BJ (cell line): ENCODE data around the gene FAM114A1. TPM values are rescaled to one million over a fixed set of nuclear protein-coding genes. Genes with fewer than 3 reads are reported as not detected.

Experiments used
- CTCF ChIA-PET: fragments of 350-600 bp; formaldehyde crosslinking; extraction: SDS; loops from one replicate; lab custom pipeline; 2021; ENCODE audit warnings: antibody characterized with exemption, inconsistent platforms; lab: Yijun Ruan, JAX
- POLR2A ChIA-PET: fragments of 300-600 bp; sonication (Branson Sonifier 250); formaldehyde crosslinking; extraction: SDS; loops from one replicate; lab custom pipeline; 2021; ENCODE audit warnings: antibody characterized with exemption; lab: Charles Lee
- DNase-seq: peaks from one replicate; pipeline ENCODE4 v3.0.0-alpha.2; 2011; ENCODE audit warnings: low read depth
- H3K27me3 ChIP-seq: 2 replicates; pipeline ENCODE4 v1.6.0; 2011; ENCODE audit warnings: low read length; ENCODE audit not compliant: control insufficient read depth, insufficient read depth
- H3K36me3 ChIP-seq: 2 replicates; pipeline ENCODE4 v1.5.1; 2011; ENCODE audit warnings: low read length; ENCODE audit not compliant: control insufficient read depth, insufficient read depth
- H3K4me3 ChIP-seq: 2 replicates; pipeline ENCODE4 v1.5.1; 2011; ENCODE audit warnings: low read depth, mild to moderate bottlenecking, control low read depth, low read length
- polyA plus RNA-seq: library from polyadenylated mRNA; depleted of rRNA; stranded (reverse); fragments of >200 nt; gene quantifications from 2 replicates; pipeline ENCODE4 v1.2.3, GENCODE V29; 2011
- TF ChIP-seq, protein P1 (sequence below): IDR thresholded peaks from 2 replicates; pipeline ENCODE4 v1.5.1; 2011; ENCODE audit warnings: low read depth, mild to moderate bottlenecking, control low read depth, inconsistent platforms, low read length, moderate library complexity; ENCODE audit not compliant: insufficient read depth

The FAM114A1 gene
- polyA plus RNA-seq, 1 experiment: 184 TPM

DNA sequence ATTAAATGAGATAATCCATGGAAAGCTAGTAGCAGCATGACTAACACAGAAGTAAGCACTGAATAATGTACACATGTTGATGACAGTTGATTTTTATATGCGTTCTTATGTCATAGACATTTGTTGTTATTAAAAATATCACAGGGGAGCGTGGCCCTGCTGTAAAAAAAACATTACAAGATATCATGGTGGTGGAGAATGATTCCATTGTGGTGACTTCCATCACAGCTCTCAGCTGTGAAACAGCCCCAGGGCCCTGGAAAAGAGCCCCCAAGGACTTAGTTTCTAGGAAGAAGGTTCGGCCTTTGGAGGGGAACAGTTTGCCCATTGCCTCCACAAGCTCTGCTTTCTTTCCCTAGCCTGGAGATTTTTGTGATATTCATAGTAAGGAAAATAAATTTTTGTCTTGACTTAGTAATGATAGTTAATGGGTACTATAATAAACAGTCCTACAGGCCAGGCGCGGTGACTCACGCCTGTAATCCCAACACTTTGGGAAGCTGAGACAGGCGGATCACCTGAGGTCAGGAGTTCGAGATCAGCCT is 49.9 kb downstream of the FAM114A1 start:
- Histone ChIP-seq H3K4me3 (no peak overlapping the region), H3K27me3 (no peaks in the 10 kb centered on the region), H3K36me3 (peaks cover 20% of the 10 kb centered on the region)
- TF ChIP-seq, protein P1, sequence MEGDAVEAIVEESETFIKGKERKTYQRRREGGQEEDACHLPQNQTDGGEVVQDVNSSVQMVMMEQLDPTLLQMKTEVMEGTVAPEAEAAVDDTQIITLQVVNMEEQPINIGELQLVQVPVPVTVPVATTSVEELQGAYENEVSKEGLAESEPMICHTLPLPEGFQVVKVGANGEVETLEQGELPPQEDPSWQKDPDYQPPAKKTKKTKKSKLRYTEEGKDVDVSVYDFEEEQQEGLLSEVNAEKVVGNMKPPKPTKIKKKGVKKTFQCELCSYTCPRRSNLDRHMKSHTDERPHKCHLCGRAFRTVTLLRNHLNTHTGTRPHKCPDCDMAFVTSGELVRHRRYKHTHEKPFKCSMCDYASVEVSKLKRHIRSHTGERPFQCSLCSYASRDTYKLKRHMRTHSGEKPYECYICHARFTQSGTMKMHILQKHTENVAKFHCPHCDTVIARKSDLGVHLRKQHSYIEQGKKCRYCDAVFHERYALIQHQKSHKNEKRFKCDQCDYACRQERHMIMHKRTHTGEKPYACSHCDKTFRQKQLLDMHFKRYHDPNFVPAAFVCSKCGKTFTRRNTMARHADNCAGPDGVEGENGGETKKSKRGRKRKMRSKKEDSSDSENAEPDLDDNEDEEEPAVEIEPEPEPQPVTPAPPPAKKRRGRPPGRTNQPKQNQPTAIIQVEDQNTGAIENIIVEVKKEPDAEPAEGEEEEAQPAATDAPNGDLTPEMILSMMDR: no peak
- DNase-seq: no peak
- CTCF ChIA-PET: no interaction called here
- POLR2A ChIA-PET: no interaction called here

DNA sequence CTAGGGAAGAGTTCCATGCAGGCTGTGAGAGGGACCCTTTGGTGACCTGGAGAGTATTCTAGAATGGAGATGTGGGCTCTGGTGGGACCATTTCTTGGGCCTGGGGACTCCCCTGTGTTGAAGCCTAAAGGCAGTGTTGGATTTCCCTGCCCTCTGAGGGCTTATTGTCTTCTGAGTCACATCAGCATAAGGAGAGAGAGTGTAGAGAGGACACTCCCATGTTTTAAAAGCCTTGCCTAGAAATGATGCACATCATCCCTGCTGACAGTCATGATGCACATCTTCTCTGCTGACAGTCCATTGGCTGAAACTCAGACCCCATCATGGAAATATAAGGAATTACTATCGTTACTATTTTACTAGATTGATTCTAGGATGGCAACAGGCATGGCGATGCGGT is 51.9 kb downstream of the FAM114A1 start:
- H3K36me3 ChIP-seq: peaks cover 23% of the 10 kb centered on the region
- H3K4me3 ChIP-seq: no peak overlapping the region
- H3K27me3 ChIP-seq: no peaks in the 10 kb centered on the region
- POLR2A ChIA-PET: no interaction called here
- TF ChIP-seq, protein P1: no peak
- CTCF ChIA-PET: no interaction called here
- DNase-seq: no peak

DNA sequence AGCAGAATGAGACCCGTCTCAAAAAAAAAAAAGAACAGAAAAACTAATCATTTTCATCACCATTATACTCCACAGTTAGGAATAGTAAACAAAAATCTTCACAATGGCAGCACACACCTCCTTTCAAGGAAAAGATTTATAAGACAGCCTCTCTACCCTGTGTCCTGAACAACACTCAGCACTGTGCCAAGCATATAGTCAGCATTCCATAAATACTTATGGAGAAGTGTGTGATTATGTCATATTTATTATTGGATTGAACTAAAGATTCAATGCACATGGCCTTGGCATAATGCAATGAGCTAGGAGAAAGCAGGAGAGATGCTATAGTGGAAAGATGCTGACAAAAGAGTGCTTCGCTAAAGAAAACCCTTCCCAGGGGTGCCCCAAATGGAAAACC is 52.6 kb downstream of the FAM114A1 start:
- TF ChIP-seq, protein P1: no peak

DNA sequence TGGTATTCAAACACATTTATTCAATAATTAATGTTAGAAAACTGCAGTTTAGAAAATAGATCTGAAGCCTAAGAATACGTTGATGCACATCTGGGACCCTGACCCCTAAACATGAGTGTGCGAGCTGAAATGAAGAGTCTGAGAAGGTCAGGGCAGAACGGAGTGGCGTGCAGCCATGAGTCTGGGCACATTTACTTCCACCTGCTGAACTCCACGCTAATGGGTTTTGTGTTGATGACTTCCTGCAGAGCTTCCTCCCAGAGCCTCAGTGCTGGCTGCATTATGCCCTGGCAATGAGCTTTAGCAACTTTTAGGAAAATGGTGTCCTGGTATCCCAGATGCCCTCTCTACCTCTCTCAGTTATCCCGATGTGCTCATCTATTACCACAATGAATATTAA is 53.1 kb downstream of the FAM114A1 start:
- TF ChIP-seq, protein P1: no peak
- ChIA-PET CTCF (no interaction called here), POLR2A (no interaction called here)
- no peak for DNase-seq
- Histone ChIP-seq H3K4me3 (no peak overlapping the region), H3K36me3 (peaks cover 17% of the 10 kb centered on the region), H3K27me3 (no peaks in the 10 kb centered on the region)

More for the DNA sequence above, 52.6 kb downstream of the FAM114A1 start:
- H3K4me3 ChIP-seq: no peak overlapping the region
- peaks cover 18% of the 10 kb centered on the region for H3K36me3 ChIP-seq
- ChIA-PET POLR2A (no interaction called here), CTCF (no interaction called here)
- DNase-seq: no peak
- no peaks in the 10 kb centered on the region for H3K27me3 ChIP-seq

DNA sequence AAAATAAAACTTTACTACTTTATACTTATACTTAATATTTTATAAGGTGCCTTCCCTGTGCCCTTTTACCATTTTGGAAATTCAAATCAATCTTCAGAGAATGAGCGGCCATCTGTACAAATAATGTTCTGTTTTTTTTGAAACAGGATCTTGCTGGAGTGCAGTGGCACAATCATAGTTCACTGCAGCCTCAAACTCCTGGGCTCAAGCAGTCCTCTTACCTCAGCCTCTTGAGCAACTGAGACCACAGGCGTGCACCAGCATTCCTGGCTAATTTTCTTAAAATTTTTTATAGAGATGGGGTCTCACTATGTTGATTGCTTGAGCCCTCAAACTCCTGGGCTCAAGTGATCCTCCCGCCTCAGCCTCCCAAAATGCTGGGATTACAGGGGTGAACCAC is 53.5 kb downstream of the FAM114A1 start:
- no peaks in the 10 kb centered on the region for H3K27me3 ChIP-seq
- TF ChIP-seq, protein P1: no peak
- H3K4me3 ChIP-seq: no peak overlapping the region
- no peak for DNase-seq
- ChIA-PET POLR2A (no interaction called here), CTCF (no interaction called here)
- peaks cover 17% of the 10 kb centered on the region for H3K36me3 ChIP-seq
